HG02970 (cell line): ENCODE data around the gene HEMK1.

Source experiments
- ATAC-seq: cut with Tn5 transposase; IDR thresholded peaks from one replicate; pipeline ENCODE4 v1.9.1; 2021; ENCODE audit warnings: mild to moderate bottlenecking, moderate library complexity, moderate number of reproducible peaks; ENCODE audit not compliant: unreplicated experiment, low FRiP score

HEMK1 gene

DNA sequence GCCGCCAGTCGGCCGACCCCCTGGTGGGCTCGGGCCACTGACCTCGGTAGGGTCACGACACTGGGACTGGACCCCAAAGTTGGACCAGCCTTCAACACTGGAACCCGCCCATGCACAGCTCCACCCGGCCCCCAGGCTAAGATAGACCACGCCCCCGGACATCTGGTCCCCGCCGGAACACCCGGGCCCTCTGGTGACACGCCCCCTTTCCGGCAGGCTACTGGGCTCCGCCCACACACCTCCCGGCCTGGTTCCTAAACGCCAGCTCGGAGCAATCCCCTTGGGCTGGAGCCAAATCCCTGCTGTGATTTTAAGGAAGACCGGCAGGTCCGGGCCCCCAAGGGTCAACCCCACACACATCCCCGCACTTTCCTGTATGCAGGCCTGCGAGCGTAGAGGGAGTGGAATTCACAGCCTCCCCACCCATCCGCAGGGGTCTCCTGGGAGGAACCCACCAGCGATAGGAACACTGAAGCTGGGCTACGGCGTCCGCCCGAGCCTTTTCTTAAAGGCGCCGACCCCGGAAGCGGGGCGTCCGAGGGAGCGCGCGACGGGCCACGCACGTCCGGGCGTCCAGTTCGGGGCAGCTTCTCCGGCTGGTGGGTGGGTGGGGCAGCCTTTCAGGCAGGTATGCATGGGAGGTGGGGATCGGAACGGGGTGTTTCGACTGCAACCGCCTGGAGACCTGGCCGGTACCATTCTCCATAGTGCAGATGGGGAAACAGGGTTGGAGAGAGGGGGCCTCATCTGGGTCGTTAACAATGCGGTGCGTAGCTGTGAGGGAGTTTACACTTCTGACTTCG is at the start of gene HEMK1:
HEMK1 (plus strand) TSS at position 576 of the 803 bp plus-strand sequence. CDS start 1,583 bp downstream, outside the sequence.
- peak; percentile 71 for ATAC-seq

GRCh38 chr3:50520849-50521248 is 48.5 kb upstream of the HEMK1 start:
- ATAC-seq, result no peak

DNA sequence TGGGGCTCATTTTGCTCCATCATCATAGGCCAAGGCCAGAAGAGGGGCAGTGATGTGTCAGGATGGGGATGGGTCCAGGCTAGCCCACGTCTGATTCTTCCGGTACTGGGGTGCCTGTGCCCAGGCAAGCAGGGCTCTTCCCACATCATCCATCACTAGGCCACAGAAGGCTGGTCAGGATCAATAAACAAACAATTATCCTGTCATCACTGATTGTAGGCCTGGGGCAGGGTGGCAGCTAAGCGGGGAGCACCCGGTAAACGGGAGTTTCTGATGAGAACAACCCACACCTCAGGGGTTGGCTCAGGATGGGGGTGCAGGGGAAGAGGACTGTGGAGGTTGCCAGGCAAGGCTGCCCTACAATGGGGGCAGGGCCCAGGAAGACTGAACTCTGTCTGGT is 47.8 kb upstream of the HEMK1 start:
- no peak for ATAC-seq

DNA sequence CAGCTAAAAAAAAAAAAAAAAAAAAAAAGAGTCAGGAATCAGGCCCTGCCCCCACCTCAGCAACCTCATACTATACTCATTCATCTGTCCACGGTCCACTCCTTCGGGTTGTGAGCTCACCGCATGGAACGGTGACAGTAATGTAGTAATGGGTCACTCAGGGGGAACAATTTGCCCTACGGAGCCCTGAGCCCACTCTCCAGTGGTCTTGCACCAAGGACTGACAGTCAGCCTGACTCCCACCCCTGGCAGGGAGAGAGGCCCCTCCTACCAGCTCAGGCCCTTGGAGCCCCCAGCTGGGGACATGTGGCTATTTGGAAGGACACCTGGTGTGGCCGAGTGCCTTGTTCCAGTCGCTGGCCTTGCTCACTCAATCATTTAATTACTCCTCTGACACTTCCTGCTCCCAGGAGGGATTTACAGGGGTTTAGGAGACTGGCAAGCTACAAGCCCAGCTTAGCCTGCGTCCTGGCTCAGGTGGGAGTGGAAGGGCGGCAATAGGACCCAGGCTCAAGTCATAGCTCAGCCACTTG is 46.0 kb upstream of the HEMK1 start:
- no peak for ATAC-seq

GRCh38 chr3:50524746-50525145 is 44.6 kb upstream of the HEMK1 start:
- no peak for ATAC-seq

GRCh38 chr3:50525191-50525910 is 44.0 kb upstream of the HEMK1 start:
- ATAC-seq, result no peak

DNA sequence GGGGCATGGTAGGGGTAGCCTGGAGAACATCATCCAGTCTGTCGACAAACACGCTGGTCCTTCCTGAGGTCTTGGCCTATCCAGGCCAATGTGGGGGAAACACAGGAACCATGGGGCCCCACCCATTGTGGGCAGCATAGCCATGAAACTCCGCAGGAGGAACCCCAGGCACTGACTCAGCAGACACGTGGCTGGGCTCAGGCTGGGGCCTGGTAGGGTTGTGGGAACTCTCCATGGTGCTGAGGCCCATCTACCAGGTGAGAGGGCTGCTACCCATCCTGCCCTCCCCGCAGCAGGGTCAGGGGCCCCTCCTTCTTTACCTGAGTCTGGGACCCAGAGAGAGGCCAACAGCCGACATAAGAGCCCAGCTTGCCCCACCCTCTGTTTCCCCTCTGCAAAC is 43.3 kb upstream of the HEMK1 start:
- no peak for ATAC-seq

- ATAC-seq, result no peak
These were observed 39.0 kb upstream of the HEMK1 start for GRCh38 chr3:50530001-50530970.

DNA sequence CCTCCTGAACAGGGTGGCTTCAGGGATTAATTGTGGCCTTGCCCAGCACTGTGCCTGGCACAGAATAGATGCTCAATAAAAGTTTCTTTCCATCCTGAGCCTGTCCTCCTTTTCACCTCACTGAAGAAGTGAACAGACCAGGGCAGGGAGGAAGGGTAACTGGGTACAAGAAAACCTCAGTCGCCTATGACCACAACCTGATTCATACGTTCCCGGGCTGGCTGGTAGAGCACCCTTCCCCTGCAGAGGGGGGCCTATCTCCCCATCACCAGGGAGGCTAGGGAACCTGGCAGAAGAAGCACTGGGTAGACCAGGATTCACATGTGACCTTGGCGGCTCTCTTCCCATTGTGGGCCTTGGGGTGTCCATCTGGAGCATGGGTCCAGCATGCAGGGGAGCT is 38.1 kb upstream of the HEMK1 start:
- no peak for ATAC-seq

DNA sequence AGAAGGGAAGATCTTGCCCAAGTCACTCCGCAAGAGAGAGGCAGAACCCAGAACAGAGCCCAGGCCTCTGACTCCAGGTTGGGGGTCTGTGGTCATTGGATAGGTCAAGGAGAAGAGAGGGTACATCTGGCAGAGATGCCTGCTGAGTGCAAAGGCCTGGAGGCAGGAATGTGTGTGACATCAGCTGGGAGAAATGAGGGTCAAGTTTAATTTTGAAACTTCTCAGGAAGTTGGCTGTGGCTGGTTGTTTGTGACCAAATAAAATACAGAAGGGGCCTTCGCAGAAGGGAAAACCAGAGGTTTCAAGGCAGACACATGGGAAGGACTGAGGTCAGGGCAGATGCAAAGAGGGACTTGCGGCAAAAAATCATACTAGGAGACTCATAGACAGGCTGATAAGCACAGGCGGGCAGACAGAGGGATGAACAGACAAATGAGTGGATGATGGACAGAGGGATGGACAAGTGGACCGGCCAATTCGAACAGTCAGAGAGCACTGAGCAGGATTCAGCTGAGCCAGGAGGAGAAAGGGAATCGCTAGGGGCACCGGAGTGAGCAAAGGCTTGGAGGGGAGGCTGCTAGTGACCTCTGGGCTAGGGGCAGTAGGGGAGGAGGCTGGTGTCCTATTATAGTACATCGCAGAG is 37.1 kb upstream of the HEMK1 start:
- no peak for ATAC-seq

- no peak for ATAC-seq
These were observed 36.0 kb upstream of the HEMK1 start for GRCh38 chr3:50533316-50533715.

DNA sequence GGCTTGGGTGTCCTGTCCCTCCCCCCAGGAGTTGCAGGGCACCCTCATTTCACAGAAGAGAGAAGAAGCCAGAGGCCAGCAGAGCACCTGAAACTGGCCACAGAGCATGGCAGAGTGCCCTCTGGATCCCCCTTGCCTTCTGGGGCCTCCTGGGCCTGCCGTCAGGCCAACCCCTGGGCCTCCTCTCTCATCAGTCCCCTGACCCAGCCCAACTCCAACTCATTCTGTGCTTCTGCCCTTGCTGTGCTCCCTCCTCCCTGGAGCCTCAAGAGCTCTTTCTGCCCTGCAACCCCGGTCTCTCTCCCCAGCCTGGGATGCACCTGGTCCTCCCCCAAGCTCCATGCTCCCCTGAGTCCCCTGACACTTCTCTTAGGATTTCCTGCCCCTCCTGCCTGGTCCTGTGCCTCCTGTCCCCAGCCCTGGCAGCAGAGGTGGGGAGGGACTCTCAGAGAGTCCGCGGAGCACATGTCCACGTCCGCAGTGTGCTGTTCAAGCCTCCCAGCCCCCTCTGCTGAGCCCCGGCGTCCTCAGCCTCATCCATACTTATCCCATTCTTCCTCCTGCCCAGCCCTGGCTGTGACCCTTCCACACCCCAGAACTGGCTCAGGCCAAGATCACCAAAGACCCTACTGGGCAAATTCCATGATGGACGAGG is 35.4 kb upstream of the HEMK1 start:
- no peak for ATAC-seq

- no peak for ATAC-seq
These were observed 34.5 kb upstream of the HEMK1 start for GRCh38 chr3:50534681-50535330.

GRCh38 chr3:50536471-50537180 is 32.7 kb upstream of the HEMK1 start:
- ATAC-seq, result no peak

DNA sequence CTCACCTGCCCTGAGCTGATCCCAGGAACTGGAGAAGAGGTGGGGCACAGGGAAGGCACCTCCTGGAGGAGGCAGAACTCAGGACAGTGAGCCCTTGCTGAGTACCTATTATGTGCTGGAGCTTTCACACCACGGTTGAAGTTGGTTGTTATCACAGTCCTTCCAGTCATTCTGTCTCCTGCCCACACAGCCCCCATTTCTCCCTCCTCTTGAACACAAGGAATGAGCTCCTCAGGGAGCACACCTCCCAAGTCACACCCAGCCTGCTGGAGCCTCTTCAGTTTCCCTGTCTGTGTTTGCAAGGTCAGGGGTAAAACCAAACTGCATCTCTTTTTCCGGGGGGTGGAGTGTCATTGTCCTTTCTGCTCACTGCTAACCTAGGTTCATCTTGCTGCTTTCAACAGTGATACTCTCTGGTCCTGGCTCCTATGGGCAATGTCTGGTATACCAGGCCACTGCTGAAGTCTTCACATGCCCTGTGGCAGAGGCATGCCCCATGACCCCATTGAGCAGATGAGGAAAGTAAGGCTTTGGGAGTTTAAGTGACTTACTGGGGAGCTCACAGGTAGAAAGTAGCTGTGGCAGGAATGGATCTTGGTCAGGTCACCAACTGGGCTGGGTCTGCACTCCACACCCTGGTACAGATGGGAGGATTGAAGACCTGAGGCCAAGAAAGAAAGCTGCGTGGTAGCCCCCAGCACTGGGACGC is 31.7 kb upstream of the HEMK1 start:
- ATAC-seq, result no peak

DNA sequence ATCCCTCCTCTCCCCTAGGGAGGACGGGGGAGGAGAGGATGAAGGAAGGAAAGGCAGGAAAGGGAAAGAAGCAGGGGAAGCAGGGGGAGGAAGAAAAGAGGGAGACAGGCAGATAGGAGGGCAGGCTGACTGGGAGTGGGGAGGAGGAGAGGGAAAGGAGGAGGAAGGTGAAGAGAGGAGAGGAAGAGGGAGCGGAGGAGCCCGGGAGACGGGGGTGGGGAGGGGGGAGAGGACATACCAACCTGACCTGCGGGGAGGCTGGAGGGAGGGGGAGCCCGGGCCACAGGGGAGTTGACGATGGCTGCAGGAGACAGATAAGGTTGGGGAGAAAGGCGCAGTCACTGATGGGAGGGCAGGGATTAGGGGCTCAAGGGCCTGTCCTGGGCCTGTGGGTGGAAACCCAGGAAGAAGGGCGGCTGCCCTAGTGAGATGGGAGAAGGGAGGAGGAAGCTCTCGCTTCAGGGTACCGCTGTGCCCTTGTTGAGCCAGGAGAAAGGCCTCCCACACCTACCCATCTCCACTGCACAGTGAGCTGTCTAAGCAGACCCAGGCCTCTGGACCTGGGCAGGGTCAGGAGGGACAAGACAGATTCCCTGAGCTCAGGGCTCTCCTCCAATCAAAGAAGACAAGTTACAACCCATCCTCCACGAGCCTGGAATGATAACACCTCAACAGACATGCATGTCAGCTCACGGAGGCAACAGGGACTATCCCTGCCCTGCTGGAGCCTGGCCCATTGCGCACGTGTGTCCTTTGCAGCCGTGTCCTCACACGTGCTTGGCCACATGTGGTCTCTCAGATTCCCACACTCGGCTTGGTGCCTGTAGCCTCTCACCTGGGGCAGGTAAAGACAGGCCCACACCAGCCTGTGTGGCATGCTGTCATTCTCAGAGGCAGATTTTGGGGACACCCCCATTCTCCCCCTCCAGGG is 29.7 kb upstream of the HEMK1 start:
- ATAC-seq, result no peak
